Lower leg skin (tissue), 4 donors: ENCODE results near the gene ELP4. TPM values are rescaled to one million over a fixed set of nuclear protein-coding genes. Genes with fewer than 3 reads are reported as not detected.
"Not testable (repeated sequence)": the region's sequence is repeated elsewhere in the genome, so short reads cannot be mapped to it uniquely, and the experiment has no call there.

ENCODE experiments used
- DNase-seq, 2 donors: peaks; one replicate each; pipeline ENCODE4 v3.0.0-alpha.2; 2019; ENCODE audit warnings: low spot score in 2 of 2
- H3K4me3 ChIP-seq: fragments of 200-600 bp; sonication (generic); 2 replicates; pipeline ENCODE4 v1.5.1; 2017; ENCODE audit warnings: mild to moderate bottlenecking, low read depth; ENCODE audit not compliant: poor library complexity, severe bottlenecking
- POLR2A ChIP-seq, 2 donors: fragments of 450-650 bp; IDR thresholded peaks; one replicate each; pipeline ENCODE4 v1.6.1; 2016 to 2017; ENCODE audit warnings: antibody characterized with exemption in 2 of 2, mild to moderate bottlenecking in 1 of 2, moderate library complexity in 1 of 2
- WGBS, 2 donors: methylation state at CpG; one replicate each; pipeline ENCODE4 v1.1.5; 2018; 5-methylcytosine and 5-hydroxymethylcytosine counted together
- intact Hi-C: fragments of 100-400 bp; cut with DNase I; formaldehyde crosslinking; loops from one replicate; pipeline ENCODE4 v1.15.0; 2023; ENCODE audit warnings: low total_unique reads
- total RNA-seq, 4 donors: library from RNA; depleted of rRNA; stranded (reverse); fragments of >200 nt; gene quantifications; one replicate each; pipeline ENCODE4 v1.1.0, GENCODE V29; 2016
- TF ChIP-seq, protein P1 (sequence below), 3 donors: fragments of 450-650 bp; IDR thresholded peaks; one replicate each; pipeline ENCODE4 v1.5.1; 2016; ENCODE audit warnings: antibody characterized with exemption in 3 of 3, mild to moderate bottlenecking in 3 of 3, moderate library complexity in 2 of 3

ELP4 gene
- total RNA-seq, 4 donors from 2014 or later: 20.6 to 23.3 (median 22.2) TPM

DNA sequence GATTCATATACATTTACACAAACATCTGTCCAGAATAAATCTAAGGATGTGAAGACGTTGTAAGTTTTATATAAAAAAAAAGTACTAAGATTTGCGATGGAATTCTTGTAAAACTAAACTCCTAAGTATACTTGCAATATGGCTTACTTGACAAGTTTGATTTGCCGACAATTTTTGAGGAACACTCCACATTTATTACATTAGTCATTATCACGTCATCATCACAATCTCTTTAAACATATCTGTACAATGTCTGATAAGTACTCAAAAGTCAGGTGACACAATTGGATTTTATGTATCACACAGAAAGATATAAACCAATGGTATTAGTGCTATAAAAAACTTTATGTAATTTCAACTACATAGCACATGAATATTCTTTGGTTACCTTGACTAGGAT lies 30.5 kb upstream of the ELP4 start:
- no peak for TF ChIP-seq POLR2A (IDR thresholded peaks at IDR 0.05)
- TF ChIP-seq, protein P1, sequence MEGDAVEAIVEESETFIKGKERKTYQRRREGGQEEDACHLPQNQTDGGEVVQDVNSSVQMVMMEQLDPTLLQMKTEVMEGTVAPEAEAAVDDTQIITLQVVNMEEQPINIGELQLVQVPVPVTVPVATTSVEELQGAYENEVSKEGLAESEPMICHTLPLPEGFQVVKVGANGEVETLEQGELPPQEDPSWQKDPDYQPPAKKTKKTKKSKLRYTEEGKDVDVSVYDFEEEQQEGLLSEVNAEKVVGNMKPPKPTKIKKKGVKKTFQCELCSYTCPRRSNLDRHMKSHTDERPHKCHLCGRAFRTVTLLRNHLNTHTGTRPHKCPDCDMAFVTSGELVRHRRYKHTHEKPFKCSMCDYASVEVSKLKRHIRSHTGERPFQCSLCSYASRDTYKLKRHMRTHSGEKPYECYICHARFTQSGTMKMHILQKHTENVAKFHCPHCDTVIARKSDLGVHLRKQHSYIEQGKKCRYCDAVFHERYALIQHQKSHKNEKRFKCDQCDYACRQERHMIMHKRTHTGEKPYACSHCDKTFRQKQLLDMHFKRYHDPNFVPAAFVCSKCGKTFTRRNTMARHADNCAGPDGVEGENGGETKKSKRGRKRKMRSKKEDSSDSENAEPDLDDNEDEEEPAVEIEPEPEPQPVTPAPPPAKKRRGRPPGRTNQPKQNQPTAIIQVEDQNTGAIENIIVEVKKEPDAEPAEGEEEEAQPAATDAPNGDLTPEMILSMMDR (IDR thresholded peaks at IDR 0.05): no peak
- intact Hi-C loops: no loop called here
- 91 to 94% methylated on average over 4 of the region's 4 CpGs for WGBS, 2 donors
- H3K4me3 ChIP-seq: no peak overlapping the region
- DNase-seq: no peak

DNA sequence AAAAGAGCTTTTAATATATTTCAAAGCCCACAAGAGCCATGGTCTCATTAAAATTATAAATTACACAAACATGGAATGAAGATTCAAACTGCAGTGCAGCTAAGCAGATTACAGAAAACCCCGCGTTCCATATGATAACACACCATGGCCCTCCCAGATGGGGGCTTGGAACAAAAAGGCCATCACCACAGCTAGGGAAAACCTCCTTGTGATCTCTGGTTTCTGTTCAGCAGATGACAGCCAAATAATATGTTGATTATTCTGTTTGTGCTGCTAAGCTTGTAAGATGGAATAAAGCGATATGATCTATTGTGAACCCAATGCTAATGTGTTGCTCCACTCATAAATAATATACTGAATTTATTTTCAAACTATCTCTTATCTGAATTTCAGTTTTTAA lies 28.6 kb upstream of the ELP4 start:
- DNase-seq: no peak
- TF ChIP-seq POLR2A (IDR thresholded peaks at IDR 0.05): no peak
- TF ChIP-seq, protein P1 (IDR thresholded peaks at IDR 0.05): no peak
- intact Hi-C loops: no loop called here
- 85 to 90% methylated on average over 3 of the region's 3 CpGs for WGBS, 2 donors
- no peak overlapping the region for H3K4me3 ChIP-seq

DNA sequence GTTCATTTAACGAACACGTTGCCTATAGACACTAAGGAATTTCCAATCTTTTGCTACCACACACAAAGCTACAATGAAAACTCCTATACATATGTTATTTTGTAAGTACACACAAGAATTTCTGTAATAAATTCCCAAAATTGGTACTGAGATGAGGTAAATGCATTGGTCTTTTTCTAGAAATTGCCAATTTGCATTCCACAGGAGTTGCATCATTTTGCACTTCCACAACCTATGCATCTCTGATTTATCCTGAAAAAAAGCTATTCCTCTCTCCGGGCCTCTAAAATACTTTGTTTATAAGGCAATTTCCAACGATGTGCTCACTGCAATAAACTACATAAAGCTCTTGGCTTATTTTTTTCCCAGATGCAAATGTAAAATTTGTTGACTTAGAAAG lies 25.1 kb upstream of the ELP4 start:
- no peak for DNase-seq
- 85 to 87% methylated on average over 4 of the region's 4 CpGs for WGBS, 2 donors
- TF ChIP-seq, protein P1 (IDR thresholded peaks at IDR 0.05): no peak
- no peak for TF ChIP-seq POLR2A (IDR thresholded peaks at IDR 0.05)
- intact Hi-C loops: no loop called here
- no peak overlapping the region for H3K4me3 ChIP-seq

DNA sequence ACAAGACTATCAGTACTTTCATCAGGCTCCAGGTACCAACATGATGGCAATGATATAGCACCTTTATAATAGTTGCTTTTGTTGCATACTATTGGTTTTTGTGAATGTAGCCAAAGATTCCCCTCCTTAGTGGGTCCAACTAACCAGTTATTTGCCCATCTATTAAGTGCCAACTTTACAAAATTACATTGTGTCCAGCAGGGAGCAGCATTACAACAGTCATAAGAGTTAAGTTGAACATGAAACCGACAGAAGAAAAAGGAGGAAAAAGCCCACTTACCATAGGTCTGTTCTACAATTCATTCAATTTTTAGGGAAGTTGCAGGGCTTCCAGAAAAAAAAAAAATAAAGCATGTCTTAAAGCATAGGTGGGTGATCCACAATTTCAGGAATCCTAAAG lies 21.7 kb upstream of the ELP4 start:
- intact Hi-C loops: no loop called here
- 19 to 33% methylated on average over 1 of the region's 1 CpG for WGBS, 2 donors
- no peak for TF ChIP-seq POLR2A (IDR thresholded peaks at IDR 0.05)
- TF ChIP-seq, protein P1 (IDR thresholded peaks at IDR 0.05): no peak
- no peak overlapping the region for H3K4me3 ChIP-seq
- DNase-seq: no peak

DNA sequence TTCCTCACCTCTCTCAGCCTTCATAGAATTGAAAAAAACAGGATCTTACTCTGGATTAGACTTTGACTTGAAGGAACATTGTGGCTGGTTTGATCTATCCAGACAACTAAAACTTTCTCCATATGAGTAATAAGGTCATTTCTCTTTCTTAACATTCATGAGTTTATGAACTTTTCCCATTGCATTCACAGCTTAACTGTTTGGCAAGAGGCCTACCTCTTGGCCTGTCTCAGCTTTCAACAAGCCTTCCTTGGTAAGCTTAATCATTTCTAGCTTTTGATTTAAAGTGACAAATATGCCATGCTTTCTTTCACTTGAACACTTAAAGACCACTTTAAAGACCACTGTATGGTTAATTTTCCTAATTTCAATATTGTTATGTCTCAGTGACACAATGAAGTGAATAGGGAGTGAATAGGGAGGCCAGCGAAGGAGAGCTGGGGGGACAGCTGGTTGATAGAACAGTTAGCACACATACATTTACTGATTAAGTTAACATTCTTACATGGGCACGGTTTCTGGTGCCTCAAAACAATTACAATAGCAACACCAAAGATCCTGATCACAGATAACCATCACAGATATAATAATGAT lies 17.1 kb upstream of the ELP4 start:
- H3K4me3 ChIP-seq: no peak overlapping the region
- intact Hi-C loops: no loop called here
- TF ChIP-seq, protein P1 (IDR thresholded peaks at IDR 0.05): no peak
- no peak for TF ChIP-seq POLR2A (IDR thresholded peaks at IDR 0.05)
- no peak for DNase-seq
- WGBS, 2 donors: 77 to 90% methylated on average over 2 of the region's 2 CpGs

DNA sequence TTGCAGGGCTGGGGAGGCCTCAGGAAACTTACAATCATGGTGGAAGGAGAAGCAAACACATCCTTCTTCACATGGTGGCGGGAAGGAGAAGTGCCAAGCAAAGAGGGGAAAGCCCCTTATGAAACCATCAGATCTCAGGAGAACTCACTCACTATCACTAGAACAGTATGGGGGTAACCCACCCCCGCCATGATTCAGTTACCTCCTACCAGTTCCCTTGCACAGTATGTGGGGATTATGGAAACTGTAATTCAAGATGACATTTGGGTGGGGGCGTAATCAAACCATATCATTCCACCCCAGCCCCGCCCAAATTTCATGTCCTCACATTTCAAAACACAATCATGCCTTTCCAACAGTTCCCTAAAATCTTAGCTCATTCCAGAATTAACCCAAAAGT lies 16.3 kb upstream of the ELP4 start:
- H3K4me3 ChIP-seq: no peak overlapping the region
- intact Hi-C loops: no loop called here
- no peak for TF ChIP-seq POLR2A (IDR thresholded peaks at IDR 0.05)
- TF ChIP-seq, protein P1 (IDR thresholded peaks at IDR 0.05): no peak
- no peak for DNase-seq
- 93 to 98% methylated on average over 4 of the region's 4 CpGs for WGBS, 2 donors

DNA sequence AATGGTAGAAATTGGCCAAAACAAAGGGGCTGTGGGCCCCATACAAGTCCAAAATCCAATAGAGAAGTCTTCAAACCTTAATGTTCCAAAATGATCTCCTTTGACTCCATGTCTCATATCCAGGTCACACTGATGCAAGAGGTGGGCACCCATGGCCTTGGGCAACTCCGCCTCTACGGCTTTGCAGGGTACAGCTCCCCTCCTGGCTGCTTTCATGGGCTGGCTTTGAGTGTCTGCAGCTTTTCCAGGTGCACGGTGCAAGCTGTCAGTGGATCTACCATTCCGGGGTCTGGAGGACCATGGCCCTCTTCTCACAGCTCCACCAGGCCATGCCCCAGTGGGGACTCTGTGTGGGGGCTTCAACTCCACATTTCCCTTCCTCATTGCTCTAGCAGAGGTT lies 15.8 kb upstream of the ELP4 start:
- 93 to 94% methylated on average over 4 of the region's 4 CpGs for WGBS, 2 donors
- H3K4me3 ChIP-seq, intact Hi-C loops, DNase-seq: not testable (repeated sequence)
